HG03103 (cell line): ENCODE data around the gene PELI3.

Source experiments
- ATAC-seq: cut with Tn5 transposase; IDR thresholded peaks from one replicate; pipeline ENCODE4 v1.9.1; 2021; ENCODE audit warnings: low read depth; ENCODE audit not compliant: unreplicated experiment

PELI3 gene

GRCh38 chr11:66495401-66495854 is 28.7 kb downstream of the PELI3 start:
- no peak for ATAC-seq

GRCh38 chr11:66497206-66497605 is 30.5 kb downstream of the PELI3 start:
- ATAC-seq: no peak

- ATAC-seq: no peak
Measured at GRCh38 chr11:66498506-66498905, 31.8 kb downstream of the PELI3 start.

GRCh38 chr11:66505276-66505816 is 38.6 kb downstream of the PELI3 start:
- no peak for ATAC-seq

- no peak for ATAC-seq
Measured at GRCh38 chr11:66509131-66509561, 42.4 kb downstream of the PELI3 start.

GRCh38 chr11:66510271-66510989 is 43.7 kb downstream of the PELI3 start, which contains the start of gene BBS1:
Gene BBS1 (plus strand): TSS chr11:66510635. CDS start chr11:66510660, 25 bp downstream.
- peak; percentile 93 for ATAC-seq

GRCh38 chr11:66510990-66511339 is 44.3 kb downstream of the PELI3 start:
- no peak for ATAC-seq

- no peak for ATAC-seq
Measured at GRCh38 chr11:66523611-66524010, 56.9 kb downstream of the PELI3 start.

- no peak for ATAC-seq
Measured at GRCh38 chr11:66524304-66525040, 57.8 kb downstream of the PELI3 start.
